CD4-positive, alpha-beta T cell treated with Interleukin-12 subunit alpha and Interleukin-12 subunit beta, for 1 hour (primary cell): Measurements from ENCODE around the gene MASTL.

Experiments
- DNase-seq: peaks from one replicate; pipeline ENCODE4 v3.0.0-alpha.2; 2020

MASTL gene

GRCh38 chr10:27155066-27155754 lies at the start of gene MASTL:
MASTL (plus strand) TSS chr10:27155352; CDS start chr10:27155427, 75 bp downstream.
- peak; percentile 97 for DNase-seq

- no peak for DNase-seq
Observed at GRCh38 chr10:27108165-27108564, 47.0 kb upstream of the MASTL start.

- DNase-seq: no peak
Observed at GRCh38 chr10:27134371-27134770, 20.8 kb upstream of the MASTL start.

GRCh38 chr10:27138277-27138676 lies 16.9 kb upstream of the MASTL start:
- DNase-seq: no peak

GRCh38 chr10:27143686-27144085 lies 11.5 kb upstream of the MASTL start:
- DNase-seq: no peak

GRCh38 chr10:27145937-27146336 lies 9.2 kb upstream of the MASTL start:
- no peak for DNase-seq

GRCh38 chr10:27147701-27148100 lies 7.5 kb upstream of the MASTL start:
- DNase-seq: no peak

GRCh38 chr10:27150261-27150660 lies 4.9 kb upstream of the MASTL start:
- no peak for DNase-seq

GRCh38 chr10:27152687-27153086 lies 2.5 kb upstream of the MASTL start:
- DNase-seq: no peak

GRCh38 chr10:27153329-27153728 lies 1.8 kb upstream of the MASTL start:
- DNase-seq: no peak

- DNase-seq: no peak
Observed at GRCh38 chr10:27153845-27154193, 1.3 kb upstream of the MASTL start.

- DNase-seq: peak; percentile 17
Observed at GRCh38 chr10:27156566-27156965, 1.4 kb downstream of the MASTL start.

- DNase-seq: no peak
Observed at GRCh38 chr10:27157150-27157549, 2.0 kb downstream of the MASTL start.

- no peak for DNase-seq
Observed at GRCh38 chr10:27158421-27158820, 3.3 kb downstream of the MASTL start.

- DNase-seq: no peak
Observed at GRCh38 chr10:27169849-27170248, 14.7 kb downstream of the MASTL start.

GRCh38 chr10:27188259-27188658 lies 33.1 kb downstream of the MASTL start:
- DNase-seq: no peak

- no peak for DNase-seq
Observed at GRCh38 chr10:27188897-27189296, 33.7 kb downstream of the MASTL start.

GRCh38 chr10:27190508-27190907 lies 35.4 kb downstream of the MASTL start:
- DNase-seq: no peak

GRCh38 chr10:27192284-27192683 lies 37.1 kb downstream of the MASTL start:
- DNase-seq: no peak

GRCh38 chr10:27197980-27198620 lies 42.9 kb downstream of the MASTL start:
- no peak for DNase-seq

GRCh38 chr10:27203806-27204205 lies 48.7 kb downstream of the MASTL start:
- no peak for DNase-seq

GRCh38 chr10:27207350-27207749 lies 52.2 kb downstream of the MASTL start:
- DNase-seq: no peak

GRCh38 chr10:27223964-27224363 lies 68.8 kb downstream of the MASTL start:
- DNase-seq: peak; percentile 65

- peak; percentile 46 for DNase-seq
Observed at GRCh38 chr10:27225011-27225590, 69.9 kb downstream of the MASTL start.
